ENCODE data around the gene CRLF2. TPM values are rescaled to one million over a fixed set of nuclear protein-coding genes. Genes with fewer than 3 reads are reported as not detected.

The CRLF2 gene
- total and polyA plus RNA-seq, 2 experiments from 2014 or later: not detected

DNA sequence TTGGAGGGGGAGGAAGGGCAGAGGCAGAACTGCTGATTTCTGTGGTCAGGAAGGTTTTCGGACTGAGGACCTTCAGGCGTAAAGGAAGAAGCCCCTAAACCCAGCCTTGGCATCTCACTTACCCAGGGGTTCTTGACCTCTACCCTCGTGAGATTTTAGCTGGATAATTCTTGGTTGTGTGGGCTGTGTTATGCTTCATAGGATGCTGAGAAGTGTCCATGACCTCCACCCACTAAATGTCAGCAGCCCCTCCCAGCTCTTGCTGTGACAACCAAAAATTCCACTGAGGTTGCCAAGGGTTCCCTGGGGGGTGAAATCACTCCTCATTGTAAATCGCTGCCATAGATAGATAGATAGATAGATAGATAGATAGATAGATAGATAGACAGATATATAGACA is 5.8 kb upstream of the CRLF2 start:
- H3K4me1 ChIP-seq (ENCODE audit: low read depth): no peaks in the 10 kb centered on the region
- TF ChIP-seq CTCF (IDR thresholded peaks at IDR 0.05; ENCODE audit: low read depth, low read length): no peak
- no peak overlapping the region for H3K27ac ChIP-seq
- DNase-seq (ENCODE audit: low read depth in 1 of 2, low spot score in 1 of 2): no peak
- no peak overlapping the region for H3K4me3 ChIP-seq
- H3K27me3 ChIP-seq: no peaks in the 10 kb centered on the region
- H3K9me3 ChIP-seq (ENCODE audit: low read depth): no peaks in the 10 kb centered on the region
- H3K36me3 ChIP-seq: no peaks in the 10 kb centered on the region

DNA sequence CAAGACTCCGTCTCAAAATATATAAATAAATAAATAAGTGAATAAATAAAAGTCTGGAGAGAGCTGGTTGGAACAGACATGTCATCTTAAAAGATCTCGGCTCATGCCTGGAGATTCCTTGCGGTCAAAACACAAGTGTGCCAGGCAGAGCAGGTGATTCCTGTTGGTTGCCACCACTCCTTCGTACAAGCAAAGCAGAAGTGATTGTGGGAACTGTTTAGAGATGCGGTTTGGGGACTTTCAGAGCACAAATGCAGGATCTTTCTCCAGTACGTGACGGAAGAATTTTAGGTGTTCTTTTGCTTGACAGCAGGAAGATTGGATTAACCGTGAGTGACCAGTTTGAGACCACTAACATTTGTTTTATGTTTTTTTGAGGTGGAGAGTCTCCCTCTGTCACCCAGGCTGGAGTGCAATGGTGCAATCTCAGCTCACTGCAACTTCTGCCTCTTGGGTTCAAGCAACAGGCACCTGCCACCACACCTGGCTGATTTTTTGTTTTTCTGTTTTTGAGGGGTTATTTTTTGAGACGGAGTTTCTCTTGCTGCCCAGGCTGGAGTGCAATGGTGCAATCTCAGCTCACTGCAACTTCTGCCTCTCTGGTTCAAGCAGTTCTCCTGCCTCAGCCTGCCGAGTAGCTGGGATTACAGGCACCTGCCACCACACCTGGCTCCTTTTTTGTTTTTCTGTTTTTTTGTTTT is 2.8 kb upstream of the CRLF2 start:
- H3K27ac ChIP-seq: no peak overlapping the region
- no peak for TF ChIP-seq CTCF (IDR thresholded peaks at IDR 0.05; ENCODE audit: low read depth, low read length)
- H3K9me3 ChIP-seq (ENCODE audit: low read depth): no peaks in the 10 kb centered on the region
- H3K36me3 ChIP-seq: no peaks in the 10 kb centered on the region
- no peak overlapping the region for H3K4me3 ChIP-seq
- no peaks in the 10 kb centered on the region for H3K4me1 ChIP-seq (ENCODE audit: low read depth)
- no peaks in the 10 kb centered on the region for H3K27me3 ChIP-seq
- no peak for DNase-seq (ENCODE audit: low read depth in 1 of 2, low spot score in 1 of 2)

- Histone ChIP-seq H3K27me3 (no peaks in the 10 kb centered on the region), H3K4me1 (ENCODE audit: low read depth) (no peaks in the 10 kb centered on the region), H3K9me3 (ENCODE audit: low read depth) (no peaks in the 10 kb centered on the region), H3K4me3 (no peak overlapping the region), H3K36me3 (no peaks in the 10 kb centered on the region), H3K27ac (no peak overlapping the region)
- DNase-seq (ENCODE audit: low read depth in 1 of 2, low spot score in 1 of 2): no peak
- no peak for TF ChIP-seq CTCF (IDR thresholded peaks at IDR 0.05; ENCODE audit: low read depth, low read length)
Observed at GRCh38 chrX:1213971-1214370, 1.5 kb upstream of the CRLF2 start.

GRCh38 chrX:1210844-1211243 is 1.6 kb downstream of the CRLF2 start:
- no peaks in the 10 kb centered on the region for H3K27me3 ChIP-seq
- no peaks in the 10 kb centered on the region for H3K4me1 ChIP-seq (ENCODE audit: low read depth)
- TF ChIP-seq CTCF (IDR thresholded peaks at IDR 0.05; ENCODE audit: low read depth, low read length): no peak
- no peaks in the 10 kb centered on the region for H3K9me3 ChIP-seq (ENCODE audit: low read depth)
- no peak overlapping the region for H3K27ac ChIP-seq
- H3K4me3 ChIP-seq: no peak overlapping the region
- no peaks in the 10 kb centered on the region for H3K36me3 ChIP-seq
- DNase-seq (ENCODE audit: low read depth in 1 of 2, low spot score in 1 of 2): no peak

GRCh38 chrX:1207496-1208025 is 4.9 kb downstream of the CRLF2 start:
- Histone ChIP-seq H3K36me3 (no peaks in the 10 kb centered on the region), H3K4me3 (no peak overlapping the region), H3K9me3 (ENCODE audit: low read depth) (no peaks in the 10 kb centered on the region), H3K27me3 (no peaks in the 10 kb centered on the region), H3K27ac (no peak overlapping the region), H3K4me1 (ENCODE audit: low read depth) (no peaks in the 10 kb centered on the region)
- DNase-seq (ENCODE audit: low read depth in 1 of 2, low spot score in 1 of 2): no peak
- no peak for TF ChIP-seq CTCF (IDR thresholded peaks at IDR 0.05; ENCODE audit: low read depth, low read length)
